SU-DHL-6 (cell line): ENCODE measurements around the gene MEI4.
"Not testable (repeated sequence)": the region's sequence is repeated elsewhere in the genome, so short reads cannot be mapped to it uniquely, and the experiment has no call there.

Experiments
- H2AFZ ChIP-seq: fragments of 200-600 bp; sonication (generic); 2 replicates; pipeline ENCODE4 v1.6.1; 2014; ENCODE audit warnings: low read depth, mild to moderate bottlenecking, moderate library complexity, mixed read lengths, antibody characterized with exemption, low read length; ENCODE audit not compliant: severe bottlenecking
- H3F3A ChIP-seq: fragments of 200-600 bp; shearing (Covaris generic); 2 replicates; pipeline ENCODE4 v1.6.0; 2016; ENCODE audit warnings: antibody characterized with exemption, mild to moderate bottlenecking; ENCODE audit not compliant: insufficient read depth
- H3K27ac ChIP-seq: fragments of 200-600 bp; sonication (generic); 2 replicates; pipeline ENCODE4 v1.5.1; 2016; ENCODE audit warnings: low read depth, mild to moderate bottlenecking, low read length, moderate library complexity, mixed read lengths
- H3K27me3 ChIP-seq: fragments of 200-600 bp; sonication (generic), shearing (Covaris generic); 2 replicates; pipeline ENCODE4 v1.6.0; 2014; ENCODE audit warnings: mild to moderate bottlenecking, low read length
- H3K36me3 ChIP-seq: fragments of 200-600 bp; sonication (generic); 2 replicates; pipeline ENCODE4 v1.6.1; 2014; ENCODE audit warnings: mild to moderate bottlenecking, low read length, mixed read lengths
- H3K4me2 ChIP-seq: fragments of 300-600, 200-600 bp; shearing (Covaris generic), sonication (generic); 2 replicates; pipeline ENCODE4 v1.6.0; 2014; ENCODE audit warnings: low read length, low read depth, mild to moderate bottlenecking; ENCODE audit not compliant: poor library complexity, severe bottlenecking
- H3K4me3 ChIP-seq: fragments of 200-600 bp; sonication (generic); 2 replicates; pipeline ENCODE4 v1.5.1; 2014; ENCODE audit warnings: antibody characterized with exemption, low read length, mild to moderate bottlenecking, mixed read lengths; ENCODE audit not compliant: insufficient read depth, poor library complexity, severe bottlenecking
- H3K79me2 ChIP-seq: fragments of 200-600 bp; sonication (generic); 2 replicates; pipeline ENCODE4 v1.6.1; 2014; ENCODE audit warnings: mild to moderate bottlenecking, low read length, moderate library complexity; ENCODE audit not compliant: insufficient read depth
- H3K9ac ChIP-seq: fragments of 200-600 bp; sonication (generic); 2 replicates; pipeline ENCODE4 v1.7.0; 2014; ENCODE audit warnings: mild to moderate bottlenecking, low read length
- H3K9me2 ChIP-seq: fragments of 200-600 bp; sonication (generic); replicated peaks from 2 replicates; pipeline ENCODE4 v1.6.1; 2014; ENCODE audit warnings: low read length; ENCODE audit not compliant: insufficient read depth
- H3K9me3 ChIP-seq: fragments of 200-600 bp; sonication (generic); 2 replicates; pipeline ENCODE4 v1.6.1; 2014; ENCODE audit warnings: low read length, mixed read lengths; ENCODE audit not compliant: insufficient read depth
- H4K20me1 ChIP-seq: fragments of 200-600 bp; sonication (generic); 2 replicates; pipeline ENCODE4 v1.6.1; 2014; ENCODE audit warnings: low read depth, mild to moderate bottlenecking, antibody characterized with exemption, low read length, moderate library complexity, mixed read lengths
- EZH2phosphoT487 ChIP-seq: fragments of 200-600 bp; sonication (generic), shearing (Covaris generic); conservative IDR thresholded peaks from 2 replicates; pipeline ENCODE4 v1.6.1; 2018; ENCODE audit warnings: mild to moderate bottlenecking, antibody characterized with exemption, low read length, moderate library complexity, mixed read lengths
- TF ChIP-seq, protein P1 (sequence below): fragments of 200-600 bp; sonication (generic); IDR thresholded peaks from one replicate; pipeline ENCODE4 v1.5.1; 2017; ENCODE audit warnings: antibody characterized with exemption, mild to moderate bottlenecking, low read length, moderate library complexity; ENCODE audit not compliant: insufficient read depth, poor library complexity, severe bottlenecking

Gene MEI4

DNA sequence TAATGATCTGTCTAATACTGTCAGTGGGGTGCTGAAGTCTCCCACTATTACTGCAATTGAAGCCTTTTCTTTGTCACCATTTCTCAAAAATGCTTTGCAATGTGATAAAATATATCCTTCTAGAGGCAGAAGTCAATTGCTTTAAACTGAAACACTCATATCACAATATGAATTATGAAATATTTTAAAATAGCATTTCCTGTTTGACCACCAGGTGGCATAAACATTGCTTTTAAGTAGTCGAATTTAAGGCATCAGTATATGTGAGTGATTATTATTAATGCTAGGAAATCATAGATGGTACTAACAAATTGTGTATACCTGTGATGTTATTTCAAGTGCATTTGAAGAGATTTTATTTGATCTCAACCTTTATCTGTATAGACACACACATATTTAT is 87.5 kb downstream of the MEI4 start:
- H3K9ac ChIP-seq = no peak overlapping the region
- no peaks in the 10 kb centered on the region for H4K20me1 ChIP-seq
- no peaks in the 10 kb centered on the region for H3K27me3 ChIP-seq
- no peaks in the 10 kb centered on the region for H3K9me3 ChIP-seq
- H3K4me3 ChIP-seq = no peak overlapping the region
- H3K79me2 ChIP-seq = no peaks in the 10 kb centered on the region
- H3F3A ChIP-seq = no peaks in the 10 kb centered on the region
- no peaks in the 10 kb centered on the region for H3K36me3 ChIP-seq
- H3K4me2 ChIP-seq = no peak overlapping the region
- no peaks in the 10 kb centered on the region for H3K9me2 ChIP-seq
- no peak overlapping the region for H3K27ac ChIP-seq
- H2AFZ ChIP-seq = no peak overlapping the region
- TF ChIP-seq, protein P1, sequence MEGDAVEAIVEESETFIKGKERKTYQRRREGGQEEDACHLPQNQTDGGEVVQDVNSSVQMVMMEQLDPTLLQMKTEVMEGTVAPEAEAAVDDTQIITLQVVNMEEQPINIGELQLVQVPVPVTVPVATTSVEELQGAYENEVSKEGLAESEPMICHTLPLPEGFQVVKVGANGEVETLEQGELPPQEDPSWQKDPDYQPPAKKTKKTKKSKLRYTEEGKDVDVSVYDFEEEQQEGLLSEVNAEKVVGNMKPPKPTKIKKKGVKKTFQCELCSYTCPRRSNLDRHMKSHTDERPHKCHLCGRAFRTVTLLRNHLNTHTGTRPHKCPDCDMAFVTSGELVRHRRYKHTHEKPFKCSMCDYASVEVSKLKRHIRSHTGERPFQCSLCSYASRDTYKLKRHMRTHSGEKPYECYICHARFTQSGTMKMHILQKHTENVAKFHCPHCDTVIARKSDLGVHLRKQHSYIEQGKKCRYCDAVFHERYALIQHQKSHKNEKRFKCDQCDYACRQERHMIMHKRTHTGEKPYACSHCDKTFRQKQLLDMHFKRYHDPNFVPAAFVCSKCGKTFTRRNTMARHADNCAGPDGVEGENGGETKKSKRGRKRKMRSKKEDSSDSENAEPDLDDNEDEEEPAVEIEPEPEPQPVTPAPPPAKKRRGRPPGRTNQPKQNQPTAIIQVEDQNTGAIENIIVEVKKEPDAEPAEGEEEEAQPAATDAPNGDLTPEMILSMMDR = peak; percentile 32
- TF ChIP-seq EZH2phosphoT487 = no peak

DNA sequence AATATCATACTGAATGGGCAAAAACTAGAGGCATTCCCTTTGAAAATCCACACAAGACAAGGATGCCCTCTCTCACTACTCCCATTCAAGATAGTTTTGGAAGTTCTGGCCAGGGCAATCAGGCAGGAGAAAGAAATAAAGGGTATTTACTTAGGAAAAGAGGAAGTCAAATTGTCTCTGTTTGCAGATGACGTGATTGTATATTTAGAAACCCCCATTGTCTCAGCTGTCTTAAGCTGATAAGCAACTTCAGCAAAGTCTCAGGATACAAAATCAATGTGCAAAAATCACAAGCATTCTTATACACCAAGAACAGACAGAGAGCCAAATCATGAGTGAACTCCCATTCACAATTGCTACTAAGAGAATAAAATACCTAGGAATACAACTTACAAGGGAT is 99.3 kb downstream of the MEI4 start:
- H3K4me3 ChIP-seq, H3K9me2 ChIP-seq, H2AFZ ChIP-seq, H3K9me3 ChIP-seq, H3F3A ChIP-seq, H3K36me3 ChIP-seq, H4K20me1 ChIP-seq, H3K9ac ChIP-seq, H3K79me2 ChIP-seq, H3K27me3 ChIP-seq, H3K27ac ChIP-seq, H3K4me2 ChIP-seq: not testable (repeated sequence)

DNA sequence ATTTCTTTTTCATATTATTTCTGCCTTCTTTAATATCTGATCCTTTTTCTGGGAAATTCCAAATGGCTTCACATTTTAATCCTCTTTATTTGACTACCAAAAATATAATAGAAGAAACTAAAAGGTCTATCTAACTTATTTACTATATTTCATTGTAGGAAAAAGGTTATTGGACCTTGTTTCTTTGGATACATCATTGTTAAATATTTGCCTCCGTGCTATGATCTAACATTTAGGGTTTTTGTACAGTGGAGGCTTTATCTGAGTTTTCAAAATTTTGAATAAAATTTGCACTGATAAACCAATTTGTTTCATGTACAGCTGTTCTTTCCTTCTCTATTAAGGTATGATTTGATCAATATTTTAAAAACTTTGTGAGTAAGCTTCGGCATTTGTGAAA is 109.5 kb downstream of the MEI4 start:
- H3K36me3 ChIP-seq = no peaks in the 10 kb centered on the region
- no peak overlapping the region for H3K9ac ChIP-seq
- no peaks in the 10 kb centered on the region for H3K9me3 ChIP-seq
- no peak overlapping the region for H3K27ac ChIP-seq
- H3K4me3 ChIP-seq = no peak overlapping the region
- H2AFZ ChIP-seq = no peak overlapping the region
- H3K4me2 ChIP-seq = no peak overlapping the region
- no peaks in the 10 kb centered on the region for H3K9me2 ChIP-seq
- no peaks in the 10 kb centered on the region for H3F3A ChIP-seq
- H3K79me2 ChIP-seq = no peaks in the 10 kb centered on the region
- no peaks in the 10 kb centered on the region for H4K20me1 ChIP-seq
- no peaks in the 10 kb centered on the region for H3K27me3 ChIP-seq
- TF ChIP-seq EZH2phosphoT487 = no peak
- TF ChIP-seq, protein P1 = no peak

DNA sequence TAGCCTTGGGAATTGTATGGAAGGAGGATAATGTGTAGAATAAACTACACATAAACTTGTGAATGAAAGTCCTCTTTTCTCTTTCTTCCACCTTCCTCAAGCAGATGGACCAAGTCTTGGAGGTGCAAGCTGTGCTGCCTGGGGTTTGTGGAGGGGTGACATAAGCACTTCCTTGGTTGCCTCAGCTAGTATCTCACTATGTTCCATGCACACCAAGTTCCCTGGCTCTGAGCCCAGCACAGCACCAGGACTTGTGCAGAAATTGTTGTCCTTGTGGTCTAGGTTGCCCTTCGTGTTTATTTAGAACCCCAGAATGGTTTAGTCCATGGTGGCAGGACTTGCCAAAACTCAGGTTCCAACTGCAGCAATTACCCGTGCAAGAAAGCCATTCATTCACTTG is 110.3 kb downstream of the MEI4 start:
- Histone ChIP-seq H4K20me1 (no peaks in the 10 kb centered on the region), H3K27ac (no peak overlapping the region), H3K79me2 (no peaks in the 10 kb centered on the region), H3K27me3 (no peaks in the 10 kb centered on the region), H3F3A (no peaks in the 10 kb centered on the region), H3K36me3 (no peaks in the 10 kb centered on the region), H3K4me2 (no peak overlapping the region), H3K9ac (no peak overlapping the region), H2AFZ (no peak overlapping the region), H3K4me3 (no peak overlapping the region), H3K9me3 (no peaks in the 10 kb centered on the region), H3K9me2 (no peaks in the 10 kb centered on the region)
- TF ChIP-seq, protein P1 = no peak
- TF ChIP-seq EZH2phosphoT487 = no peak
